Measurements from ENCODE around the gene PERM1.

GRCh38 chr1:944341-945325, 37.3 kb downstream of the PERM1 start:
- TF ChIP-seq REST (IDR thresholded peaks at IDR 0.05; ENCODE audit: low read depth), result no peak
- no peak for TF ChIP-seq RAD21 (IDR thresholded peaks at IDR 0.05; ENCODE audit: low read depth)
- no peak for TF ChIP-seq SIN3A (IDR thresholded peaks at IDR 0.05; ENCODE audit: low read depth)
- no peak for TF ChIP-seq CTCF (IDR thresholded peaks at IDR 0.05 in 2 of 3, conservative IDR thresholded peaks at IDR 0.05 in 1 of 3; ENCODE audit: borderline replicate concordance in 1 of 3, insufficient read depth in 1 of 3, low read depth in 2 of 3, low read length in 2 of 3)
- TF ChIP-seq ZNF274 (IDR thresholded peaks at IDR 0.05; ENCODE audit: low read depth, low read length), result no peak
- TF ChIP-seq POLR2AphosphoS5 (IDR thresholded peaks at IDR 0.05; ENCODE audit: low read depth, low read length), result no peak
- no peak for TF ChIP-seq EZH2 (IDR thresholded peaks at IDR 0.05)
- TF ChIP-seq JUND (IDR thresholded peaks at IDR 0.05), result no peak
- TF ChIP-seq CEBPB (IDR thresholded peaks at IDR 0.05; ENCODE audit: low read depth), result no peak
- no peak for TF ChIP-seq POLR2A (IDR thresholded peaks at IDR 0.05; ENCODE audit: borderline replicate concordance, extremely low read depth, insufficient read depth, insufficient read length)

Measured in HCT116 (cell line).